K562 (cell line): ENCODE measurements around the gene SLC16A1. TPM values are rescaled to one million over a fixed set of nuclear protein-coding genes. Genes with fewer than 3 reads are reported as not detected.

ENCODE experiments used
- KAT2B ChIP-seq: IDR thresholded peaks from one replicate; pipeline ENCODE4 v1.6.1; 2012; ENCODE audit warnings: low read depth, mild to moderate bottlenecking, control low read depth, inconsistent platforms, low read length, moderate library complexity
- NFE2 ChIP-seq: IDR thresholded peaks from 2 replicates; pipeline ENCODE4 v1.6.1; 2014; ENCODE audit warnings: antibody characterized with exemption, low read depth
- NFXL1 ChIP-seq: fragments of 450-650 bp; formaldehyde crosslinking; IDR thresholded peaks from 2 replicates; pipeline ENCODE4 v1.4.0; 2021; ENCODE audit warnings: mild to moderate bottlenecking
- SP1 ChIP-seq: sonication (generic); formaldehyde crosslinking; IDR thresholded peaks from 2 replicates; pipeline ENCODE4 v1.8.1; 2022; ENCODE audit warnings: mild to moderate bottlenecking, missing genetic modification reagents
- ZNF175 ChIP-seq: fragments of 200-800 bp; sonication (Bioruptor generic); IDR thresholded peaks from 2 replicates; pipeline ENCODE4 v1.6.1; 2016; ENCODE audit warnings: low read depth, mild to moderate bottlenecking, missing genetic modification characterization, missing compliant biosample characterization
- polyA plus RNA-seq, 8 experiments: library from polyadenylated mRNA; depleted of rRNA in 4 of 8; stranded (reverse) in 5 of 8; unstranded in 3 of 8; fragments of >200 nt; fragmentation: Nextera tagmentation in 2 of 8; fragmentation: Illumina TruSeq in 1 of 8; extraction: Ambion mirVana in 2 of 8; extraction: Trizol in 1 of 8; gene quantifications; 2 replicates each; pipeline versions ENCODE4 v1.2.1 to v1.2.3, GENCODE V29; 2011 to 2014; ENCODE audit warnings: inconsistent platforms in 1 of 8, missing spikeins in 1 of 8
- total RNA-seq, 7 experiments: library from RNA; depleted of rRNA in 6 of 7; stranded (reverse); fragments of >200 nt in 6 of 7; fragmentation: Illumina TruSeq in 2 of 7; extraction: Trizol in 2 of 7; gene quantifications; 2 replicates each; pipeline versions ENCODE4 v1.2.1 to v1.2.3, GENCODE V29; 2011 to 2021; ENCODE audit warnings: low replicate concordance in 1 of 7
- TF ChIP-seq, protein P1 (sequence below): fragments of 250-450 bp; sonication (Bioruptor Pico); IDR thresholded peaks from 2 replicates; pipeline ENCODE4 v1.8.0; 2022; ENCODE audit warnings: moderate library complexity, mild to moderate bottlenecking, inconsistent platforms
- TF ChIP-seq, protein P2 (sequence below): fragments of 450-650 bp; formaldehyde crosslinking; IDR thresholded peaks from 2 replicates; pipeline ENCODE4 v1.4.0; 2022; ENCODE audit warnings: mild to moderate bottlenecking, moderate library complexity
- TF ChIP-seq, protein P3 (sequence below): fragments of 450-650 bp; IDR thresholded peaks from 2 replicates; pipeline ENCODE4 v1.6.1; 2016; ENCODE audit warnings: borderline replicate concordance
- TF ChIP-seq, protein P4 (sequence below): sonication (generic); formaldehyde crosslinking; IDR thresholded peaks from 2 replicates; pipeline ENCODE4 v1.8.1; 2022; ENCODE audit warnings: missing genetic modification reagents
- TF ChIP-seq, protein P5 (sequence below): sonication (generic); formaldehyde crosslinking; IDR thresholded peaks from 2 replicates; pipeline ENCODE4 v1.8.0; 2023; ENCODE audit warnings: mild to moderate bottlenecking, missing genetic modification reagents
- TF ChIP-seq, protein P6 (sequence below): fragments of 250-450 bp; sonication (Bioruptor Pico); IDR thresholded peaks from 2 replicates; pipeline ENCODE4 v1.4.0; 2020

The SLC16A1 gene
- total and polyA plus RNA-seq, 9 of the 15 experiments (the other 6 are each of a cell fraction or from before 2014, with no cell fraction given): 73.1 to 244 (median 117) TPM

DNA sequence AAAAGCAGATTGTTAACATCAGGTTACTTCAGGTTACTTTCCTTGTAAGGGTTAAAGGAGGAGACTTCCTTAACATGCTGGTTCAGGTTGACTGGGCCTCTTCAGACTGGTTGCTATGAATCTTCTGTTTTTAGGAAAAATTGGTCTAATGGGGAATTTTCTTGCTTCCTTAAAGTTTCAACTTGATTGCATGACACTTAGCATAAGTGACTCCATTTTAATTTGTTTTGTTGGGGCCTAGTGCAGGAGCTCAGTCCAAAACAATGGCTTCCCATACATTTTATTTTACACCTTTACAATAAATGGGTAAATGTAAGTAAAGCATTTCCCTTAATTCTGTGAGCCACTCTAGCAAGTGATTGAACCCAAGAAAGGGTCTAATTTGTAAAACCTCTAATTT lies 53.8 kb downstream of the SLC16A1 start (continued):
- TF ChIP-seq, protein P1, sequence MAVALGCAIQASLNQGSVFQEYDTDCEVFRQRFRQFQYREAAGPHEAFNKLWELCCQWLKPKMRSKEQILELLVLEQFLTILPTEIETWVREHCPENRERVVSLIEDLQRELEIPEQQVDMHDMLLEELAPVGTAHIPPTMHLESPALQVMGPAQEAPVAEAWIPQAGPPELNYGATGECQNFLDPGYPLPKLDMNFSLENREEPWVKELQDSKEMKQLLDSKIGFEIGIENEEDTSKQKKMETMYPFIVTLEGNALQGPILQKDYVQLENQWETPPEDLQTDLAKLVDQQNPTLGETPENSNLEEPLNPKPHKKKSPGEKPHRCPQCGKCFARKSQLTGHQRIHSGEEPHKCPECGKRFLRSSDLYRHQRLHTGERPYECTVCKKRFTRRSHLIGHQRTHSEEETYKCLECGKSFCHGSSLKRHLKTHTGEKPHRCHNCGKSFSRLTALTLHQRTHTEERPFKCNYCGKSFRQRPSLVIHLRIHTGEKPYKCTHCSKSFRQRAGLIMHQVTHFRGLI (CRISPR knock-in tag): peak; percentile 93
- TF ChIP-seq SP1 (CRISPR knock-in tag) (no peak), NFE2 (no peak), NFXL1 (CRISPR knock-in tag) (peak; percentile 92), ZNF175 (CRISPR knock-in tag) (peak; percentile 96), KAT2B (no peak)
- TF ChIP-seq, protein P2, sequence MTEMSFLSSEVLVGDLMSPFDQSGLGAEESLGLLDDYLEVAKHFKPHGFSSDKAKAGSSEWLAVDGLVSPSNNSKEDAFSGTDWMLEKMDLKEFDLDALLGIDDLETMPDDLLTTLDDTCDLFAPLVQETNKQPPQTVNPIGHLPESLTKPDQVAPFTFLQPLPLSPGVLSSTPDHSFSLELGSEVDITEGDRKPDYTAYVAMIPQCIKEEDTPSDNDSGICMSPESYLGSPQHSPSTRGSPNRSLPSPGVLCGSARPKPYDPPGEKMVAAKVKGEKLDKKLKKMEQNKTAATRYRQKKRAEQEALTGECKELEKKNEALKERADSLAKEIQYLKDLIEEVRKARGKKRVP (CRISPR knock-in tag): peak; percentile 79; the same call in 1 of the 2 replicates
- TF ChIP-seq, protein P3, sequence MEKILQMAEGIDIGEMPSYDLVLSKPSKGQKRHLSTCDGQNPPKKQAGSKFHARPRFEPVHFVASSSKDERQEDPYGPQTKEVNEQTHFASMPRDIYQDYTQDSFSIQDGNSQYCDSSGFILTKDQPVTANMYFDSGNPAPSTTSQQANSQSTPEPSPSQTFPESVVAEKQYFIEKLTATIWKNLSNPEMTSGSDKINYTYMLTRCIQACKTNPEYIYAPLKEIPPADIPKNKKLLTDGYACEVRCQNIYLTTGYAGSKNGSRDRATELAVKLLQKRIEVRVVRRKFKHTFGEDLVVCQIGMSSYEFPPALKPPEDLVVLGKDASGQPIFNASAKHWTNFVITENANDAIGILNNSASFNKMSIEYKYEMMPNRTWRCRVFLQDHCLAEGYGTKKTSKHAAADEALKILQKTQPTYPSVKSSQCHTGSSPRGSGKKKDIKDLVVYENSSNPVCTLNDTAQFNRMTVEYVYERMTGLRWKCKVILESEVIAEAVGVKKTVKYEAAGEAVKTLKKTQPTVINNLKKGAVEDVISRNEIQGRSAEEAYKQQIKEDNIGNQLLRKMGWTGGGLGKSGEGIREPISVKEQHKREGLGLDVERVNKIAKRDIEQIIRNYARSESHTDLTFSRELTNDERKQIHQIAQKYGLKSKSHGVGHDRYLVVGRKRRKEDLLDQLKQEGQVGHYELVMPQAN: no peak
- TF ChIP-seq, protein P4, sequence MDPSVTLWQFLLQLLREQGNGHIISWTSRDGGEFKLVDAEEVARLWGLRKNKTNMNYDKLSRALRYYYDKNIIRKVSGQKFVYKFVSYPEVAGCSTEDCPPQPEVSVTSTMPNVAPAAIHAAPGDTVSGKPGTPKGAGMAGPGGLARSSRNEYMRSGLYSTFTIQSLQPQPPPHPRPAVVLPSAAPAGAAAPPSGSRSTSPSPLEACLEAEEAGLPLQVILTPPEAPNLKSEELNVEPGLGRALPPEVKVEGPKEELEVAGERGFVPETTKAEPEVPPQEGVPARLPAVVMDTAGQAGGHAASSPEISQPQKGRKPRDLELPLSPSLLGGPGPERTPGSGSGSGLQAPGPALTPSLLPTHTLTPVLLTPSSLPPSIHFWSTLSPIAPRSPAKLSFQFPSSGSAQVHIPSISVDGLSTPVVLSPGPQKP: no peak
- TF ChIP-seq, protein P5, sequence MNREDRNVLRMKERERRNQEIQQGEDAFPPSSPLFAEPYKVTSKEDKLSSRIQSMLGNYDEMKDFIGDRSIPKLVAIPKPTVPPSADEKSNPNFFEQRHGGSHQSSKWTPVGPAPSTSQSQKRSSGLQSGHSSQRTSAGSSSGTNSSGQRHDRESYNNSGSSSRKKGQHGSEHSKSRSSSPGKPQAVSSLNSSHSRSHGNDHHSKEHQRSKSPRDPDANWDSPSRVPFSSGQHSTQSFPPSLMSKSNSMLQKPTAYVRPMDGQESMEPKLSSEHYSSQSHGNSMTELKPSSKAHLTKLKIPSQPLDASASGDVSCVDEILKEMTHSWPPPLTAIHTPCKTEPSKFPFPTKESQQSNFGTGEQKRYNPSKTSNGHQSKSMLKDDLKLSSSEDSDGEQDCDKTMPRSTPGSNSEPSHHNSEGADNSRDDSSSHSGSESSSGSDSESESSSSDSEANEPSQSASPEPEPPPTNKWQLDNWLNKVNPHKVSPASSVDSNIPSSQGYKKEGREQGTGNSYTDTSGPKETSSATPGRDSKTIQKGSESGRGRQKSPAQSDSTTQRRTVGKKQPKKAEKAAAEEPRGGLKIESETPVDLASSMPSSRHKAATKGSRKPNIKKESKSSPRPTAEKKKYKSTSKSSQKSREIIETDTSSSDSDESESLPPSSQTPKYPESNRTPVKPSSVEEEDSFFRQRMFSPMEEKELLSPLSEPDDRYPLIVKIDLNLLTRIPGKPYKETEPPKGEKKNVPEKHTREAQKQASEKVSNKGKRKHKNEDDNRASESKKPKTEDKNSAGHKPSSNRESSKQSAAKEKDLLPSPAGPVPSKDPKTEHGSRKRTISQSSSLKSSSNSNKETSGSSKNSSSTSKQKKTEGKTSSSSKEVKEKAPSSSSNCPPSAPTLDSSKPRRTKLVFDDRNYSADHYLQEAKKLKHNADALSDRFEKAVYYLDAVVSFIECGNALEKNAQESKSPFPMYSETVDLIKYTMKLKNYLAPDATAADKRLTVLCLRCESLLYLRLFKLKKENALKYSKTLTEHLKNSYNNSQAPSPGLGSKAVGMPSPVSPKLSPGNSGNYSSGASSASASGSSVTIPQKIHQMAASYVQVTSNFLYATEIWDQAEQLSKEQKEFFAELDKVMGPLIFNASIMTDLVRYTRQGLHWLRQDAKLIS (CRISPR knock-in tag): no peak
- TF ChIP-seq, protein P6, sequence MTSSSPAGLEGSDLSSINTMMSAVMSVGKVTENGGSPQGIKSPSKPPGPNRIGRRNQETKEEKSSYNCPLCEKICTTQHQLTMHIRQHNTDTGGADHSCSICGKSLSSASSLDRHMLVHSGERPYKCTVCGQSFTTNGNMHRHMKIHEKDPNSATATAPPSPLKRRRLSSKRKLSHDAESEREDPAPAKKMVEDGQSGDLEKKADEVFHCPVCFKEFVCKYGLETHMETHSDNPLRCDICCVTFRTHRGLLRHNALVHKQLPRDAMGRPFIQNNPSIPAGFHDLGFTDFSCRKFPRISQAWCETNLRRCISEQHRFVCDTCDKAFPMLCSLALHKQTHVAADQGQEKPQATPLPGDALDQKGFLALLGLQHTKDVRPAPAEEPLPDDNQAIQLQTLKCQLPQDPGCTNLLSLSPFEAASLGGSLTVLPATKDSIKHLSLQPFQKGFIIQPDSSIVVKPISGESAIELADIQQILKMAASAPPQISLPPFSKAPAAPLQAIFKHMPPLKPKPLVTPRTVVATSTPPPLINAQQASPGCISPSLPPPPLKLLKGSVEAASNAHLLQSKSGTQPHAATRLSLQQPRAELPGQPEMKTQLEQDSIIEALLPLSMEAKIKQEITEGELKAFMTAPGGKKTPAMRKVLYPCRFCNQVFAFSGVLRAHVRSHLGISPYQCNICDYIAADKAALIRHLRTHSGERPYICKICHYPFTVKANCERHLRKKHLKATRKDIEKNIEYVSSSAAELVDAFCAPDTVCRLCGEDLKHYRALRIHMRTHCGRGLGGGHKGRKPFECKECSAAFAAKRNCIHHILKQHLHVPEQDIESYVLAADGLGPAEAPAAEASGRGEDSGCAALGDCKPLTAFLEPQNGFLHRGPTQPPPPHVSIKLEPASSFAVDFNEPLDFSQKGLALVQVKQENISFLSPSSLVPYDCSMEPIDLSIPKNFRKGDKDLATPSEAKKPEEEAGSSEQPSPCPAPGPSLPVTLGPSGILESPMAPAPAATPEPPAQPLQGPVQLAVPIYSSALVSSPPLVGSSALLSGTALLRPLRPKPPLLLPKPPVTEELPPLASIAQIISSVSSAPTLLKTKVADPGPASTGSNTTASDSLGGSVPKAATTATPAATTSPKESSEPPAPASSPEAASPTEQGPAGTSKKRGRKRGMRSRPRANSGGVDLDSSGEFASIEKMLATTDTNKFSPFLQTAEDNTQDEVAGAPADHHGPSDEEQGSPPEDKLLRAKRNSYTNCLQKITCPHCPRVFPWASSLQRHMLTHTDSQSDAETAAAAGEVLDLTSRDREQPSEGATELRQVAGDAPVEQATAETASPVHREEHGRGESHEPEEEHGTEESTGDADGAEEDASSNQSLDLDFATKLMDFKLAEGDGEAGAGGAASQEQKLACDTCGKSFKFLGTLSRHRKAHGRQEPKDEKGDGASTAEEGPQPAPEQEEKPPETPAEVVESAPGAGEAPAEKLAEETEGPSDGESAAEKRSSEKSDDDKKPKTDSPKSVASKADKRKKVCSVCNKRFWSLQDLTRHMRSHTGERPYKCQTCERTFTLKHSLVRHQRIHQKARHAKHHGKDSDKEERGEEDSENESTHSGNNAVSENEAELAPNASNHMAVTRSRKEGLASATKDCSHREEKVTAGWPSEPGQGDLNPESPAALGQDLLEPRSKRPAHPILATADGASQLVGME (CRISPR knock-in tag): no peak
